H9 (cell line): Measurements from ENCODE around the gene CWC15. TPM values are rescaled to one million over a fixed set of nuclear protein-coding genes. Genes with fewer than 3 reads are reported as not detected.

Source experiments
- DNase-seq: peaks from one replicate; pipeline ENCODE4 v3.0.0-alpha.2; 2017
- H2AFZ ChIP-seq: one replicate; pipeline ENCODE4 v1.6.1; 2013; ENCODE audit warnings: mild to moderate bottlenecking, low read length, control low read depth, moderate library complexity
- H2AK5ac ChIP-seq: 2 replicates; pipeline ENCODE4 v1.6.1; 2013; ENCODE audit warnings: low read length, control low read depth, mixed read lengths; ENCODE audit not compliant: insufficient read length
- H2BK120ac ChIP-seq: one replicate; pipeline ENCODE4 v1.6.1; 2013; ENCODE audit warnings: low read depth, mild to moderate bottlenecking, low read length, control low read depth, inconsistent platforms; ENCODE audit not compliant: poor library complexity, severe bottlenecking
- H2BK12ac ChIP-seq: 2 replicates; pipeline ENCODE4 v1.6.1; 2013; ENCODE audit warnings: low read length, control low read depth, mixed read lengths, low read depth; ENCODE audit not compliant: insufficient read length
- H2BK15ac ChIP-seq: 2 replicates; pipeline ENCODE4 v1.6.1; 2013; ENCODE audit warnings: low read depth, low read length, control low read depth
- H2BK20ac ChIP-seq: one replicate; pipeline ENCODE4 v1.6.1; 2013; ENCODE audit warnings: low read depth, mild to moderate bottlenecking, low read length, control low read depth, inconsistent platforms; ENCODE audit not compliant: poor library complexity, severe bottlenecking
- H2BK5ac ChIP-seq: 2 replicates; pipeline ENCODE4 v1.6.1; 2013; ENCODE audit warnings: low read length, control low read depth, mixed read lengths; ENCODE audit not compliant: insufficient read length
- H3K14ac ChIP-seq: 2 replicates; pipeline ENCODE4 v1.6.1; 2013; ENCODE audit warnings: low read length, control low read depth; ENCODE audit not compliant: insufficient read depth
- H3K18ac ChIP-seq: 2 replicates; pipeline ENCODE4 v1.6.1; 2013; ENCODE audit warnings: low read depth, mild to moderate bottlenecking, mixed read lengths, low read length, control low read depth; ENCODE audit not compliant: insufficient read length
- H3K23ac ChIP-seq: 2 replicates; pipeline ENCODE4 v1.6.1; 2013; ENCODE audit warnings: low read length, control low read depth, mixed read lengths, low read depth; ENCODE audit not compliant: insufficient read length
- H3K23me2 ChIP-seq: 2 replicates; pipeline ENCODE4 v1.6.1; 2013; ENCODE audit warnings: low read depth, mild to moderate bottlenecking, mixed read lengths, low read length, control low read depth; ENCODE audit not compliant: insufficient read length, poor library complexity, severe bottlenecking
- H3K27ac ChIP-seq: 2 replicates; pipeline ENCODE4 v1.5.1; 2013; ENCODE audit warnings: low read length, control low read depth, mixed read lengths, low read depth; ENCODE audit not compliant: insufficient read length
- H3K27me3 ChIP-seq: 2 replicates; pipeline ENCODE4 v1.6.1; 2013; ENCODE audit warnings: low read length, control low read depth, inconsistent platforms; ENCODE audit not compliant: insufficient read depth
- H3K4ac ChIP-seq: 2 replicates; pipeline ENCODE4 v1.6.1; 2013; ENCODE audit warnings: low read depth, mild to moderate bottlenecking, control low read depth, inconsistent platforms, low read length, moderate library complexity
- H3K4me1 ChIP-seq: 2 replicates; pipeline ENCODE4 v1.6.1; 2013; ENCODE audit warnings: low read length, control low read depth, inconsistent platforms; ENCODE audit not compliant: insufficient read depth
- H3K4me2 ChIP-seq: 2 replicates; pipeline ENCODE4 v1.6.1; 2013; ENCODE audit warnings: low read length, control low read depth, mixed read lengths; ENCODE audit not compliant: insufficient read length, insufficient read depth
- H3K56ac ChIP-seq: 2 replicates; pipeline ENCODE4 v1.6.1; 2013; ENCODE audit warnings: low read depth, mild to moderate bottlenecking, mixed read lengths, low read length, control low read depth; ENCODE audit not compliant: insufficient read length
- H3K79me1 ChIP-seq: 2 replicates; pipeline ENCODE4 v1.6.1; 2013; ENCODE audit warnings: low read depth, mild to moderate bottlenecking, moderate library complexity, low read length, control low read depth, inconsistent platforms; ENCODE audit not compliant: insufficient read depth, poor library complexity, severe bottlenecking
- H3K79me2 ChIP-seq: 2 replicates; pipeline ENCODE4 v1.6.1; 2013; ENCODE audit warnings: low read length, control low read depth, inconsistent platforms; ENCODE audit not compliant: insufficient read depth
- H3K9ac ChIP-seq: 2 replicates; pipeline ENCODE4 v1.6.1; 2013; ENCODE audit warnings: low read length, control low read depth, mixed read lengths; ENCODE audit not compliant: insufficient read length; ENCODE audit errors: extremely low read depth
- H3K9me3 ChIP-seq: one replicate; pipeline ENCODE4 v1.6.1; 2013; ENCODE audit warnings: low read depth, low read length, inconsistent platforms; ENCODE audit not compliant: control insufficient read depth
- H3T11ph ChIP-seq: one replicate; pipeline ENCODE4 v1.6.1; 2013; ENCODE audit warnings: mild to moderate bottlenecking, low read length, control low read depth, inconsistent platforms
- H4K20me1 ChIP-seq: one replicate; pipeline ENCODE4 v1.6.1; 2013; ENCODE audit not compliant: control insufficient read depth, insufficient read length, insufficient read depth
- H4K5ac ChIP-seq: 2 replicates; pipeline ENCODE4 v1.6.1; 2013; ENCODE audit warnings: low read depth, mild to moderate bottlenecking, mixed read lengths, low read length, control low read depth; ENCODE audit not compliant: insufficient read length
- H4K8ac ChIP-seq: replicated peaks from 2 replicates; pipeline ENCODE4 v1.6.1; 2013; ENCODE audit warnings: low read length, control low read depth, mixed read lengths, low read depth; ENCODE audit not compliant: insufficient read length
- H4K91ac ChIP-seq: 2 replicates; pipeline ENCODE4 v1.6.1; 2013; ENCODE audit warnings: low read depth, mild to moderate bottlenecking, moderate library complexity, mixed read lengths, low read length, control low read depth; ENCODE audit not compliant: insufficient read length
- H3K27ac Mint-ChIP-seq, 3 experiments: 2 replicates in 2 of 3; 3 replicates in 1 of 3; pipeline ENCODE4 v1.8.0; 2020 to 2021; ENCODE audit warnings: mixed read lengths in 3 of 3, mild to moderate bottlenecking in 1 of 3, moderate library complexity in 1 of 3
- H3K27me3 Mint-ChIP-seq: 2 replicates; pipeline ENCODE4 v1.8.0; 2021; ENCODE audit warnings: low read depth, mild to moderate bottlenecking, moderate library complexity, mixed read lengths
- H3K36me3 Mint-ChIP-seq, 3 experiments: 2 replicates in 2 of 3; 3 replicates in 1 of 3; pipeline ENCODE4 v1.8.0; 2020 to 2021; ENCODE audit warnings: low read depth in 3 of 3, mixed read lengths in 3 of 3; ENCODE audit not compliant: insufficient read depth in 1 of 3
- H3K4me1 Mint-ChIP-seq, 2 experiments: 2 replicates each; pipeline ENCODE4 v1.8.0; 2020; ENCODE audit warnings: mixed read lengths in 2 of 2
- H3K4me3 Mint-ChIP-seq, 2 experiments: 2 replicates in 1 of 2; 3 replicates in 1 of 2; pipeline ENCODE4 v1.8.0; 2020 to 2021; ENCODE audit warnings: mild to moderate bottlenecking in 2 of 2, mixed read lengths in 2 of 2, moderate library complexity in 1 of 2
- H3K9me3 Mint-ChIP-seq, 2 experiments: 2 replicates in 1 of 2; 3 replicates in 1 of 2; pipeline ENCODE4 v1.8.0; 2020; ENCODE audit warnings: mild to moderate bottlenecking in 2 of 2, mixed read lengths in 2 of 2, moderate library complexity in 1 of 2
- WGBS: extraction: QIAGEN DNeasy Blood & Tissue Kit; methylation state at CpG from one replicate; pipeline ENCODE4 v1.1.7; 2013; ENCODE audit warnings: missing lambda C conversion rate, low lambda C conversion rate, mixed read lengths; ENCODE audit not compliant: insufficient read length; ENCODE audit errors: extremely low coverage; 5-methylcytosine and 5-hydroxymethylcytosine counted together
- total RNA-seq: library from RNA; stranded (reverse); gene quantifications from 2 replicates; pipeline ENCODE4 v1.2.1, GENCODE V29; 2021
- TF ChIP-seq, protein P1 (sequence below): fragments of 200-600 bp; sonication (generic); conservative IDR thresholded peaks from 3 replicates; pipeline ENCODE4 v1.8.0; 2021; ENCODE audit warnings: antibody characterized with exemption, mild to moderate bottlenecking

The CWC15 gene
- total RNA-seq, 1 experiment from 2014 or later: 76.9 TPM

DNA sequence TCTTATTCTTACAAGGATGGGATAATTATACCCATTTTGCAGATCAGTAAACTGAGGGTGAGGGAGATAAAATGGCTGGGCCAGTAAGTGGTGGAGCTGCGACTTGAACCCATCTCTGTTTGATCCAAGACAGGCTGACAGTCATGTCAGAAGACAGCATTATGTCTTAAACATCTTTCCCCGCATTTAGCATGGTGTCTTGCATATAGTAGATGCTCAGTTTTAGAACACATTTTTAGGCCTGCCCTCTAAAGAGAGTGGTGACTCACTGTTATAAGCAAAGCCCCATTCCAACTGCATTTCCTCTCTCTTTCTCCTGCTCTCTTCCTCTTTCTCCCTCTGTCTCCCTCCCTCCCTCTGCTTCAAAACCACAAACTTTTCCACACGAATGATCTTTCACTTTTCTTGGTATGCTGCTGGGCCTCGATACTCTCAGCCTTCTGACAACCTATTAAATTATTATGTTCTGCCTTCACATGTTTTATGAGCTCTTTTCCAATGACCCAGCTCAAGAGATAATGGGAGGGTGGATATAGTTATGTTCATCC is 25.2 kb downstream of the CWC15 start:
- DNase-seq: no peak
- Histone ChIP-seq H3K4ac (no peak overlapping the region), H4K91ac (no peak overlapping the region), H4K5ac (no peak overlapping the region), H3K79me2 (no peaks in the 10 kb centered on the region), H3T11ph (no peak overlapping the region), H3K4me1 (peaks cover 3% of the 10 kb centered on the region; the same call in 1 of the 2 replicates), H2AFZ (no peak overlapping the region), H3K79me1 (no peaks in the 10 kb centered on the region), H3K27me3 (no peaks in the 10 kb centered on the region), H2BK120ac (no peak overlapping the region), H3K14ac (no peak overlapping the region), H3K9ac (no peak overlapping the region), H3K9me3 (no peaks in the 10 kb centered on the region), H2BK15ac (no peak overlapping the region), H2BK12ac (no peak overlapping the region), H3K18ac (no peak overlapping the region), H4K20me1 (no peaks in the 10 kb centered on the region), H2BK5ac (no peak overlapping the region), H3K4me2 (no peak overlapping the region), H3K27ac (no peak overlapping the region), H2AK5ac (no peak overlapping the region), H3K23ac (no peak overlapping the region), H4K8ac (no peak overlapping the region), H2BK20ac (no peak overlapping the region), H3K56ac (no peak overlapping the region), H3K23me2 (no peaks in the 10 kb centered on the region)
- no peak overlapping the region for H3K4me3 Mint-ChIP-seq
- peaks cover 3% of the 10 kb centered on the region for H3K27me3 Mint-ChIP-seq
- no peaks in the 10 kb centered on the region; a peak in 1 of 5 replicates for H3K9me3 Mint-ChIP-seq
- no CpG with 5 or more reads among the region's 4 CpGs for WGBS
- H3K4me1 Mint-ChIP-seq: peaks cover 6 to 7% of the 10 kb centered on the region in 2 experiments
- H3K36me3 Mint-ChIP-seq: no peaks in the 10 kb centered on the region
- TF ChIP-seq, protein P1, sequence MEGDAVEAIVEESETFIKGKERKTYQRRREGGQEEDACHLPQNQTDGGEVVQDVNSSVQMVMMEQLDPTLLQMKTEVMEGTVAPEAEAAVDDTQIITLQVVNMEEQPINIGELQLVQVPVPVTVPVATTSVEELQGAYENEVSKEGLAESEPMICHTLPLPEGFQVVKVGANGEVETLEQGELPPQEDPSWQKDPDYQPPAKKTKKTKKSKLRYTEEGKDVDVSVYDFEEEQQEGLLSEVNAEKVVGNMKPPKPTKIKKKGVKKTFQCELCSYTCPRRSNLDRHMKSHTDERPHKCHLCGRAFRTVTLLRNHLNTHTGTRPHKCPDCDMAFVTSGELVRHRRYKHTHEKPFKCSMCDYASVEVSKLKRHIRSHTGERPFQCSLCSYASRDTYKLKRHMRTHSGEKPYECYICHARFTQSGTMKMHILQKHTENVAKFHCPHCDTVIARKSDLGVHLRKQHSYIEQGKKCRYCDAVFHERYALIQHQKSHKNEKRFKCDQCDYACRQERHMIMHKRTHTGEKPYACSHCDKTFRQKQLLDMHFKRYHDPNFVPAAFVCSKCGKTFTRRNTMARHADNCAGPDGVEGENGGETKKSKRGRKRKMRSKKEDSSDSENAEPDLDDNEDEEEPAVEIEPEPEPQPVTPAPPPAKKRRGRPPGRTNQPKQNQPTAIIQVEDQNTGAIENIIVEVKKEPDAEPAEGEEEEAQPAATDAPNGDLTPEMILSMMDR: no peak
- no peak overlapping the region for H3K27ac Mint-ChIP-seq
